Testis (tissue), 3 donors: ENCODE measurements around the gene TSPAN17. TPM values are rescaled to one million over a fixed set of nuclear protein-coding genes. Genes with fewer than 3 reads are reported as not detected.

ENCODE experiments used
- DNase-seq: peaks from one replicate; pipeline ENCODE4 v3.0.0-alpha.2; 2019
- H3K27ac ChIP-seq, 2 donors: fragments of 200-600 bp; sonication (generic); one replicate each; pipeline ENCODE4 v1.5.1; 2019
- H3K27me3 ChIP-seq: fragments of 200-600 bp; sonication (generic); one replicate; pipeline ENCODE4 v1.5.1; 2019
- H3K36me3 ChIP-seq: fragments of 200-600 bp; sonication (generic); one replicate; pipeline ENCODE4 v1.5.1; 2017; ENCODE audit warnings: low read depth; ENCODE audit errors: missing control alignments
- H3K4me1 ChIP-seq: fragments of 200-600 bp; sonication (generic); one replicate; pipeline ENCODE4 v1.5.1; 2019
- H3K4me3 ChIP-seq, 2 donors: fragments of 200-600 bp; sonication (generic); one replicate each; pipeline ENCODE4 v1.5.1; 2017 to 2019
- H3K9me3 ChIP-seq: fragments of 200-600 bp; sonication (generic); one replicate; pipeline ENCODE4 v1.5.1; 2017
- CTCF ChIP-seq, 3 experiments: fragments of 450-650 bp in 2 of 3; fragments of 200-600 bp in 1 of 3; sonication (generic) in 1 of 3; IDR thresholded peaks; one replicate each; pipeline ENCODE4 v1.5.1; 2016 to 2019; ENCODE audit warnings: antibody characterized with exemption in 3 of 3, mild to moderate bottlenecking in 2 of 3, moderate library complexity in 1 of 3
- POLR2A ChIP-seq: fragments of 450-650 bp; IDR thresholded peaks from one replicate; pipeline ENCODE4 v1.6.1; 2017; ENCODE audit warnings: antibody characterized with exemption, mild to moderate bottlenecking, moderate library complexity
- WGBS, 2 donors: methylation state at CpG; one replicate each; pipeline ENCODE4 v1.1.5; 2018; 5-methylcytosine and 5-hydroxymethylcytosine counted together
- intact Hi-C: fragments of 100-400 bp; cut with DNase I; formaldehyde crosslinking; loops from one replicate; pipeline ENCODE4 v1.15.1; 2023; ENCODE audit warnings: low total_unique reads
- polyA plus RNA-seq: library from polyadenylated mRNA; stranded (reverse); fragments of 350-450 nt; fragmentation: Illumina TruSeq; extraction: RNeasy Lipid Tissue Mini Kit (QIAGEN cat#74804); gene quantifications from one replicate; pipeline ENCODE4 v1.2.3, GENCODE V29; 2014; ENCODE audit warnings: low read depth, low replicate concordance; ENCODE audit not compliant: insufficient read depth
- total RNA-seq, 2 donors: library from RNA; depleted of rRNA; stranded (reverse); fragments of >200 nt; gene quantifications; one replicate each; pipeline ENCODE4 v1.2.3, GENCODE V29; 2016

TSPAN17 gene
- total and polyA plus RNA-seq, 3 donors from 2014 or later: 31.7 to 57.0 (median 51.7) TPM

DNA sequence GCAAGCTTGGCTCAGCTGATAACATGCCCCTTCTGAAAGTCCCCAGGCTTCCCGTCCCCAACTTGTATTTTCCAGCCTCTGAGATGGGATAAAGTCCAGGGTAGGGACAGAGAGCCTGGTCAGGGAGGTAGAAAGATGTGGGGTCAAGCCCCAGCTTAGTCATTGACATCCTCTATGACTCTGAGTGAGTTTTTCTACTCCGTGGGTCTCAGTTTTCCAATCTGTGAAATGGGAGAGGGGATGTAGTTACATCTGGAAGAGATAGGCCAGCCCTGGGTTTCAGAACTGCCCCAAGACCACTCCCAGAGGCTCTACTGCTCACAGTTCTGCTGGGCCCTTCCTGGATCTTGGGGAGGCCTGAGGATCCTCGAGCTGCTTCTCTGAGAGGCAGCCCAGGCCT is 40.4 kb upstream of the TSPAN17 start:
- intact Hi-C loops: no loop called here
- Histone ChIP-seq H3K9me3 (no peaks in the 10 kb centered on the region), H3K4me3 (no peak overlapping the region), H3K27me3 (no peaks in the 10 kb centered on the region), H3K36me3 (no peaks in the 10 kb centered on the region), H3K27ac (no peak overlapping the region), H3K4me1 (peaks cover 4% of the 10 kb centered on the region)
- DNase-seq: no peak
- TF ChIP-seq CTCF (IDR thresholded peaks at IDR 0.05): no peak
- no peak for TF ChIP-seq POLR2A
- WGBS, 2 donors: 92% methylated on average over 3 of the region's 3 CpGs

GRCh38 chr5:176608142-176608705 is 39.1 kb upstream of the TSPAN17 start:
- 80 to 83% methylated on average over 1 to 4 of the region's 4 CpGs for WGBS, 2 donors
- H3K4me3 ChIP-seq: no peak overlapping the region
- intact Hi-C loops: no loop called here
- no peaks in the 10 kb centered on the region for H3K9me3 ChIP-seq
- H3K27ac ChIP-seq: no peak overlapping the region
- no peak for TF ChIP-seq POLR2A
- no peaks in the 10 kb centered on the region for H3K36me3 ChIP-seq
- DNase-seq: no peak
- H3K27me3 ChIP-seq: no peaks in the 10 kb centered on the region
- peaks cover 4% of the 10 kb centered on the region for H3K4me1 ChIP-seq

DNA sequence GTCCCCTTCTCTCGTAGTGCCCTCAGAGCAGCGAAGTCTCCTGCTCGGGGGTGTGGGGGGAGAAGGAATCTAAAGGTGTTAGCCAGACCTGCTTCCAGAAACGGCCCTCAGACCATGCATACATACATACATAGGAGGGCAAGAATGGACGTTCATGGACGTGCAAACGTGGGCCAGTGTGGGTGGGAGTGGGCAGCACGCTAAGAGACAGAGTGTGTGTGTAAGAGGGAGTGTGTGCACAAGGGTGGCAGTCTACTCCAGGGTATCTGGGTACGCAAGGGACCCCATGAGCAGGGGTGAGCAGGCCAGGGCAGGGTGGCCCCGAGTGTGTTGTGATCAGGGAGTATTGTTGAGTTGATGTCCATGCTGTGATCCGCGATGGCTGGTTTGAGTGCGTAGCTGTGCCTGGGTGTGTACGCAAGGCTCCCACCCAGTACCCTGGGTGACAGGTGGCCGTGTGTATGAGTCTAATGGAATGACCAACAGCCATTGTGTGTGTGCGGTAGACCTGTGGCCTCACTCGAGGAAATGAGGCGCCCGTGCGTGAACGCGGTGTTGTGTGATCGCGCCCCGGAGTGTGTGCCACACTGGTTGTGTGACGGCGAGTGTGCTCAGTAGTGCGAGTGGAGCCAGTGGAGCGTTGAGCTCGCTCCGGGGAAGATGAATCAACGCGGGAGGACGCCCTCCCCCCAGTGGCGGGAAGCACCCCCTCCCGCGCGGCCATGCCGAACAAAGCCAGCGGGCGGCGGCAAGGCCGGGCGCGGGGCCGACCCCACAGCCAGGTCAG is 38.2 kb upstream of the TSPAN17 start:
- DNase-seq: no peak
- H3K27me3 ChIP-seq: no peaks in the 10 kb centered on the region
- intact Hi-C loops: no loop called here
- no peak for TF ChIP-seq CTCF (IDR thresholded peaks at IDR 0.05)
- no peak for TF ChIP-seq POLR2A
- H3K36me3 ChIP-seq: no peaks in the 10 kb centered on the region
- WGBS, 2 donors: 26 to 70% methylated on average over 14 to 45 of the region's 46 CpGs
- H3K27ac ChIP-seq: no peak overlapping the region
- peaks cover 4% of the 10 kb centered on the region for H3K4me1 ChIP-seq
- peak overlapping the region; percentile 55 to 67 for H3K4me3 ChIP-seq
- H3K9me3 ChIP-seq: no peaks in the 10 kb centered on the region

DNA sequence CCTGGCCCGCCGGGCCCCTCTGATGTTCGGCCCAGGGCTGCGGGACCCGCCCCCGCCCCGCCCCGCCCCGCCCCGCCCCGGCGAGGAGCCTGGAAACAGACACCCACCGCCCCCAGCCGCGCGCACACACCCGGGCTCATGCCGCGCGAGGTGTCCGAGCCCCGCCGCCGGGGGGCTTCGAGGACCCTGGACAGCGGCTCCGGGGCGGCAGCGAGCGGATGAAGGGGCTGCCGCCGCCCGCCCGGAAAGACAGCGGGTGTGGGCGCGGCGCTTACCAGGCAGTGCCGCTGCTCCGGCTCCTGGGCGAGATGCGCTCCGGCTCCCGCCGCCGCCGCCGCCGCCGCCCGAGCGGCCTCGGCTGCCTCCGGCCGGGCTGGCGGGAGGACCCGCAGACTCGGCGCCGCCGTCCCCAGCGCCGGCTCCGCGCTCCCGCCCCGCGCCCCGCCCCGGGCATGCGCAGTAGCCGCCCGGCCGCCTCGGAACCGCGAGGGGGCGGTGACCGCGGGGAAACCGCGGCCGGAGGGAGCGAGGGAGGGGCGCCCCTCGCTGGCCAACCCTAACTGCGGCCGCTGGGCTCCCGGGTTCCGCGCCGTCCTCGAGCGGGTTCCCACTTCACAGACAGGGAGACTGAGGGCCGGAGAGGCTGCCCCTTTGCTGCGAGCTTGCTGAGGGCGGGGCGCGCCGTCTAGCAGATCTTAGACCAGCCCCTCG is 37.4 kb upstream of the TSPAN17 start, which contains the start of gene GPRIN1:
GPRIN1 (minus strand) TSS at position 433 of the 711 bp plus-strand sequence. CDS start 10,322 bp downstream, outside the sequence.
- no peaks in the 10 kb centered on the region for H3K27me3 ChIP-seq
- peak within 1 kb of the TSS; percentile 55 to 67 for H3K4me3 ChIP-seq
- TF ChIP-seq POLR2A (no peak), CTCF (IDR thresholded peaks at IDR 0.05) (peak in 1 of 3 experiments; percentile 20)
- peaks cover 4% of the 10 kb centered on the region for H3K4me1 ChIP-seq
- H3K9me3 ChIP-seq: no peaks in the 10 kb centered on the region
- DNase-seq: peak; percentile 43
- H3K27ac ChIP-seq: no peak within 1 kb of the TSS
- intact Hi-C loops: no loop called here
- 0% methylated on average over 23 of the region's 101 CpGs; no CpG with 5 or more reads in 1 of the 2 donors for WGBS, 2 donors
- H3K36me3 ChIP-seq: no peaks in the 10 kb centered on the region

- TF ChIP-seq CTCF (IDR thresholded peaks at IDR 0.05) (no peak), POLR2A (no peak)
- H3K9me3 ChIP-seq: no peaks in the 10 kb centered on the region
- no peaks in the 10 kb centered on the region for H3K27me3 ChIP-seq
- no peak overlapping the region for H3K27ac ChIP-seq
- 2% methylated on average over 25 of the region's 31 CpGs; no CpG with 5 or more reads in 1 of the 2 donors for WGBS, 2 donors
- intact Hi-C loops: no loop called here
- peaks cover 4% of the 10 kb centered on the region for H3K4me1 ChIP-seq
- peak overlapping the region; percentile 55 to 67 for H3K4me3 ChIP-seq
- H3K36me3 ChIP-seq: no peaks in the 10 kb centered on the region
- no peak for DNase-seq
Observed at GRCh38 chr5:176610435-176610773, 36.9 kb upstream of the TSPAN17 start.
